Measurements from ENCODE around the gene INAFM1.

DNA sequence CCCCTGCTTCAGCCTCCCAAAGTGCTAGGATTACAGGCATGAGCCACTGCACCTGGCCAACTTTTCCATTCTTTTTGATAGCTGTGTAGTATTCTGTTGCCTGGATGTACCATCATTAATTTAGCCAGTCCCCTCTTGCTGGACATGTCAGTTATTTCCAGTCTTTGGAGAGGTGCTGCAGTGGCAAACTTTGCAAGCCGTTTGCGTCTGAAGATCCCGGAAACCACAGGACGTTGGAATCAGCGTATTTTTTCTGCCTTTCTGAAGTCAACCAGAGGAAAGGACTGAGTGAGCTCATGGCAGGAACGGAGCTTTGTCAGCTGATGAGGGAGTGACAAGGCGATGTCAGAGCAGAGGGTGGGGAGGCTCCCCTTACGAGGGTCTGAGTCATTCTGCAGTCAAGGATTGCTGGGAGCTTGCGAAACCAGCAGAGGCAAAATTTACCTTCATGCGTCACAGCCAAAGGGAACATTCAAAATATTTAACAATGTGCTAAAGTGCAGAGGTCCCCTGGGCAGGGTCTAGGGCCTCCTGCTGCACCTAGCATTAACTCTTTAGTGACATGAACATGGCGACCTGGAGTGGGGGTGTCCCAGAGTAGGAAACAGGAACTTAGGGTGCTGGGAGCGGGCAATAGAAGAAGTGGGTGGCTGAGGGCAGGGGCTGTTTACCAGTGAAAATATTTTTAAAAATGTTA is 40.6 kb downstream of the INAFM1 start:
- no peak for TF ChIP-seq GATA2 (IDR thresholded peaks at IDR 0.05; ENCODE audit: low read depth, low read length)
- TF ChIP-seq GATA3 (IDR thresholded peaks at IDR 0.05; ENCODE audit: low read depth, low read length): no peak

Data from SH-SY5Y (cell line).